Keratinocyte (primary cell): ENCODE measurements around the gene PPP1R3A.

Source experiments
- CTCF ChIP-seq, 3 experiments: IDR thresholded peaks in 1 of 3; conservative IDR thresholded peaks in 1 of 3; optimal IDR thresholded peaks in 1 of 3; 2 replicates in 2 of 3; 3 replicates in 1 of 3; pipeline versions ENCODE3 to v1.5.1; 2011; ENCODE audit warnings: low read length in 3 of 3, mild to moderate bottlenecking in 3 of 3, moderate library complexity in 2 of 3, control low read depth in 1 of 3, inconsistent platforms in 1 of 3; ENCODE audit not compliant: insufficient read depth in 2 of 3; ENCODE audit errors: extremely low read depth in 1 of 3
- EZH2 ChIP-seq: IDR thresholded peaks from one replicate; pipeline ENCODE4 v1.6.1; 2012; ENCODE audit warnings: inconsistent platforms, mild to moderate bottlenecking, low read length, moderate library complexity

- TF ChIP-seq CTCF (optimal IDR thresholded peaks at IDR 0.05 in 1 of 3, IDR thresholded peaks at IDR 0.05 in 1 of 3, conservative IDR thresholded peaks at IDR 0.05 in 1 of 3; ENCODE audit: extremely low read depth in 1 of 3, insufficient read depth in 2 of 3, low read length in 3 of 3), result no peak
- TF ChIP-seq EZH2, result no peak
These were observed 27.0 kb downstream of the PPP1R3A start for GRCh38 chr7:113891828-113892227.
